Measurements from ENCODE around the gene TMEM242. TPM values are rescaled to one million over a fixed set of nuclear protein-coding genes. Genes with fewer than 3 reads are reported as not detected.
"Not testable (repeated sequence)": the region's sequence is repeated elsewhere in the genome, so short reads cannot be mapped to it uniquely, and the experiment has no call there.

Gene TMEM242
- 9.4 and 10.0 TPM in 2 replicates for total RNA-seq

- intact Hi-C loops (cut with micrococcal nuclease): loop anchor here (1.0 to 10.0 kb wide), 10 partner anchors 9 to 841 kb away; partner anchors contain the start of genes ARID1B, GTF2H5 and SERAC1
Observed at GRCh38 chr6:157323255-157323965, at the start of gene TMEM242. TSS of gene TMEM242 (minus strand) at chr6:157323519. CDS start at chr6:157323499, 20 bp downstream.

GRCh38 chr6:157372501-157373280, 49.4 kb upstream of the TMEM242 start:
- intact Hi-C loops (cut with micrococcal nuclease): no loop called here

DNA sequence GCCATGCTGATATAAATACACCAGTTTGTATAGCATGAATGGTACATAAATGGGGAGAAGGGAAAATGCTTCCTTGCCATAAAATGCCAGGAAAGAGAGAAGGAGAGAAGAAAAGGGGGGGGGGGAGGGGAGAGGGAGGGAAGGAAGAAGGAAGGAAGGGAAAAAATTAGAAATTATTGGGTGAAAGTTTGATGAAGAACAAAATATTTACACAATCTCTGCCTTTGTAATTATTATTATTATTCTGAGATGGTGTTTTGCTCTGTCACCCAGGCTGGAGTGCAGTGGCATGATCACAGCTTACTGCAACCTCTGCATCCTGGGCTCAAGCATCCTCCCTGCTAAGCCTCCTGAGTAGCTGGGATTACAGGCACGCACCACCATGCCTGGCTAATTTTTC, 47.4 kb upstream of the TMEM242 start:
- intact Hi-C loops (cut with micrococcal nuclease): no loop called here

DNA sequence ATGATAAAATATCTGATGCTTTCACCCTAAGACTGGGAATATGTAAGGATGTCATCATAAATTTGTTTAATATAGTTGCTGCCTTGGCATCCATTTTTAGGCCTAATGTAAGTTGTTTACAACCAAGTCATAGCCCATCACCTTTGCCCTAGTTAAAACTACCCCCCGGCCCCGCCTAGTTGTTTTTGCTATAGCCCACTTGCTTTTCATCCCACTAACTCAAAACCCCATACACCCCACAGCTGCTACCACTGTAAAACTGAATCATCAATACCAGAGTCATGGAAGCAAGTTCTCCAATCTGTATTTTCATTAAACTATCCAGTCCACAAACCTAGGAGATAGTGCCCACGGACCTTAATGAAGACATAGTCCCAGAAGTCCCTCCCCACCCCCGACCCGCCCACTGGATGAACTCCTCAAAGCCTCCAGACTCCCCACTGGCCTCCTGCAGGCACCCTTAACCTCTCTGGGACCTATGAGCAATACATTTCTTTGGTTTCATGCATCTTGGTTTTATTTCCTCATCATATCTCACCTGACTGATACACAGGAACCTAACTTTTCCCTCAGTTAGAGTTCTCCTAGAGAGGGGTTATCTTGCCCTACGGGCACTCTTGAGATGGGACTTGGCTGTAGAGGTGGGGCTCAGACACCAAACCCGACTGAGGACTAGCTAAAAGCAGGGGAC, 45.2 kb upstream of the TMEM242 start:
- intact Hi-C loops (cut with micrococcal nuclease): loop anchor here (1.0 kb wide), 1 partner anchor 12 kb away; no protein-coding TSS in a partner anchor

DNA sequence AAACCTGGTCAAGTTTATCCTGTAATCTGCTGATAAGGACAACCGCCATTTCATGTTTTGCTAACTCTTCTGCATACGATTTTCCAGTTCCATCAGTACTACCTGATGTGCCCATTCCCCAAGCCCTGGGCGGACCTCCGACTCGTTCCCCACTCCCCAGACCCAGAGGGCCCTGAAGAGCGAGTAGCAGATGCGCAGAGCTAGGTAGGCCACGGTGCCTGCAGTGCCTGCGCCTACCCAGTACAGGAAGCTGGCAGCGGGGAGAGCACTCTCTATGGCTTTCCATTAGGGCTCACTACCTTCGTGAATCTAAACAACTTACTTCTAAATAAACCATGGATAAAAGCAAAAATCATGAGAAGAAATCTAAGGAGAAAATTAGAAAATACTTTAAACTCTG, 43.3 kb upstream of the TMEM242 start:
- intact Hi-C loops (cut with micrococcal nuclease): no loop called here

- intact Hi-C loops (cut with micrococcal nuclease): no loop called here
Observed at GRCh38 chr6:157364705-157365104, 41.4 kb upstream of the TMEM242 start.

DNA sequence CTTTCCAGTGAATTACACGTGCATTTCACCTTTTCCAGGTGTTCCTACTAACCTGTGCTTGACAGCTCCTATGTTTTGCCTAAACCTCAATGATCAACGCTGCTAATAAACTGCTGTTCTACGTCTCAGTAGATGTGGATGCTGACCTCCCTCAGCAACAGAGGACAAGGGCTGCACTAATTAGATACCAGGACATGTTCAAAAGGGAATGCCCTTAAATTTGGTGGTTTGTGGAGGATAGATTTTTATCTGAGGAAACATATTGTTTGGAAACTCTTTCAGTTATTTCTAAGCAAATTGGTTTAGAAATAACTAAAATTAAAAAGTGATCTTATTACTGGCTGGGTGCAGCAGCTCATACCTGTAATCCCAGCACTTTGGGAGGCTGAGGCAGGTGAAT, 38.6 kb upstream of the TMEM242 start:
- intact Hi-C loops (cut with micrococcal nuclease): no loop called here

GRCh38 chr6:157358287-157358686, 35.0 kb upstream of the TMEM242 start:
- intact Hi-C loops (cut with micrococcal nuclease): no loop called here

DNA sequence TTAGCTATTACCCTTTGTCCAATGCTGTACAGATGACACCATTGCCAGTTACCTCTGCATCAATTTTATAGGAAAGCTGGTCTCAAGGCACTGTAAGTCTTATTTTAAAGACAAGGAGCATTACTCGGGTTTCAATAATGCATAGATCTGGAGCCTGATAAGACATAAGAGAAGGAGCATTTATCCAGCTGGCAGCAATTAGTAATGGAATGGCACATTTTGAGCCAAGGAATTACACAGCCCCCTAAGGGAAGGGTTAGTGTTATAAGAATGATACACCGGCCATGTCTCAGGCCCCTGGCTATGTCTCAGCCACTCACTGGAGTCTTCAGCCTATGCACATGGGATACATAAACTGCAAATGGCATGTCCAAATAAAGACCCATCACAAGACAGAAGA, 23.1 kb upstream of the TMEM242 start:
- intact Hi-C loops (cut with micrococcal nuclease): no loop called here

GRCh38 chr6:157343732-157344131, 20.4 kb upstream of the TMEM242 start:
- intact Hi-C loops (cut with micrococcal nuclease): no loop called here

- intact Hi-C loops (cut with micrococcal nuclease): loop anchor here (1.0 kb wide), 1 partner anchor 328 kb away; no protein-coding TSS in a partner anchor
Observed at GRCh38 chr6:157339432-157339831, 16.1 kb upstream of the TMEM242 start.

GRCh38 chr6:157337751-157338150, 14.4 kb upstream of the TMEM242 start:
- intact Hi-C loops (cut with micrococcal nuclease): no loop called here

DNA sequence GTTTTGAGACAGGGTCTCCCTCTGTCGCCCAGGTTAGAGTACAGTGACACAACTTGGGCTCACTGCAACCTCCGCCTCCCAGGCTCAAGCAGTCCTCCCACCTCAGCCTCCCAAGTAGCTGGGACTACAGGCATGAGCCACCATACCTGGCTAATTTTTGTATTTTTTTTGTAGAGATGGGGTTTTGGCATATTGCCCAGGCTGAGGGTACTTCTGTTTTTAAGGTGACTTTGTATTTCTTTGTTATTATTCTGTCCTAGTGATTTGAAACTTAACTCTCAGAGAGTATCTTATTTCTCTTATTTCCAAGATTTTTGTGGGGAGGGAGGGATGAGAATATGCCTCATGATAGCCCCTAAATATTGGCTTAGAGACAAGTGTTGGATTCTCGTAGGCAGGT, 14.0 kb upstream of the TMEM242 start:
- intact Hi-C loops (cut with micrococcal nuclease): not testable (repeated sequence)

GRCh38 chr6:157335829-157336228, 12.5 kb upstream of the TMEM242 start:
- intact Hi-C loops (cut with micrococcal nuclease): loop anchor here (1.0 kb wide), 3 partner anchors 22 to 772 kb away; no protein-coding TSS in a partner anchor

GRCh38 chr6:157333956-157334355, 10.6 kb upstream of the TMEM242 start:
- intact Hi-C loops (cut with micrococcal nuclease): no loop called here

GRCh38 chr6:157333537-157333936, 10.2 kb upstream of the TMEM242 start:
- intact Hi-C loops (cut with micrococcal nuclease): no loop called here

DNA sequence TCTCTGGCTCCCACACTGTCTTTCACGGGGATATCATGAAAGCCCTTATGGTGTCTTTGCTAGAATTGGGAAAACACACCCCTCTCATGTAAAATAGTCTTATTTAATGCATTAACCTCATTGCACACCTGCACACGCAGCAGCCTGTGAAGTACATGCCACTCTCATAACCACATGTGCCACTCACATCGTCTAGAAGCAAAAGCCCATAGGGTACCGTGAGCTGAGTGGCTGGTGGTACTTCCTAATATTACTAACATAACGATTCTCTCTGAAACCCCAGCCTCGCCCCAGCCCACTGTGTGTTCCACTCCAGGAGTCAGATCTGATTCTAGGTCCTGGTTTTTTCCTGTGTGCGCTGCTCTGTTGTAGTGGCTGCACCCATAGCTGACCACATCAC, 9.5 kb upstream of the TMEM242 start:
- intact Hi-C loops (cut with micrococcal nuclease): no loop called here

- intact Hi-C loops (cut with micrococcal nuclease): no loop called here
Observed at GRCh38 chr6:157330831-157331230, 7.5 kb upstream of the TMEM242 start.

- intact Hi-C loops (cut with micrococcal nuclease): loop anchor here (10.0 kb wide), 1 partner anchor 835 kb away; the partner anchor contains the start of genes GTF2H5 and SERAC1
Observed at GRCh38 chr6:157329829-157330228, 6.5 kb upstream of the TMEM242 start.

DNA sequence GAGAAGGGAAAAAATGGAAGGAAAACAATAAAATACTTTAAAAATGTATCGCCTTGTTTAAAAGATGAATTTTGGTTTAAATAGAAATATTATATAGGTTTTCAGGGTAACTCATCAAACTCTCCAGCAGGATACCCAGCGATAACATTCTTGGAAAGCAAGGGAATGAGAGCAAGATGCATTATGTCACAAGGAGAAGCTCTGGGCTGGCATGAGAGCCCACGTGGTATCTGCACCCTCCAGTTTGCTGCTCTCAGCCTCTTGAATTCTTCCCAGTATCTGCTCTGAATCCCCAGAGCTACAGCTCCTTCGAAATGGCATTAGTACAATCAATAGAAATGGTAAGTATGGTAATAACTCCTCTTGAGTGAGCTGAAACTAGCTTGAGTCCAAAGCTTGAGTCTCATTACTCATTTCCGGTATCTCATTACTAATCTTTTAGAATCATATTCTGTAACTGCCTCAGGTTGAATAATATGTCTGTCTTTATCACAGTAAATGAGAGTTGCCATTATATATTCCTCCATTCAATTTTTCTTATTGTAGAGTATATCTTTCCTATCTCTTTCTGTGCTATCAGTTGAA, 4.9 kb upstream of the TMEM242 start:
- intact Hi-C loops (cut with micrococcal nuclease): loop anchor here (10.0 kb wide), 1 partner anchor 837 kb away; the partner anchor contains the start of genes GTF2H5 and SERAC1

DNA sequence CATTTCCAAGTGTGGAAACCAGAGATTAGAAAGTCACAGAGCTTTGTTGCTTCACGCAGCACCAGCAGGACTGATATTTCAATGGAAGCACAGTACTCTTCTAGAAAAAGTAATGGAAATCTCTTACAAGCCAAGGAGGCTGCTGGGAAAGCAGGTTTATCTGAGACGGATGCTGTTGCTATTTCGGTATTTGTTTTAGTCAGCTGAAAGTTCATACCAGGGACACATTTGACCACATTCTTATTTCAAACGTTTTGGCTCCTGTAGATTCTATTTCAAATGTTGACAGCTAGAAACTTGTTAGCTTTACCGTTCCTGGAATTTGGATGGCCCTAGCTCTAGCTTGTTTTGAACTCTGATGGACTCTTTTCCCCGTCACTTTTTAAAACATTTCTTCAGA, 3.7 kb upstream of the TMEM242 start:
- intact Hi-C loops (cut with micrococcal nuclease): loop anchor here (10.0 kb wide), 1 partner anchor 838 kb away; the partner anchor contains the start of genes GTF2H5 and SERAC1

Data from T-helper 1 cell treated with Interleukin-12 subunit alpha and Interleukin-12 subunit beta and Interleukin-4 antibody, amounts not matched to agents 30 ng/mL and 1 ng/mL, for 36 hours (primary cell).